Fibroblast of lung (primary cell): Measurements from ENCODE around the gene PPP1R3F.

ENCODE experiments used
- CTCF ChIP-seq, 2 donors: IDR thresholded peaks in 1 of 2; conservative IDR thresholded peaks in 1 of 2; 1 replicate in 1 of 2; 2 replicates in 1 of 2; pipeline ENCODE4 v1.5.1; 2011 to 2012; ENCODE audit warnings: low read length in 2 of 2, control low read depth in 1 of 2, inconsistent platforms in 1 of 2, low read depth in 1 of 2, mild to moderate bottlenecking in 1 of 2
- EZH2 ChIP-seq: IDR thresholded peaks from 2 replicates; pipeline ENCODE4 v1.5.1; 2012; ENCODE audit warnings: low read length, control low read depth, mild to moderate bottlenecking; ENCODE audit errors: missing control alignments

DNA sequence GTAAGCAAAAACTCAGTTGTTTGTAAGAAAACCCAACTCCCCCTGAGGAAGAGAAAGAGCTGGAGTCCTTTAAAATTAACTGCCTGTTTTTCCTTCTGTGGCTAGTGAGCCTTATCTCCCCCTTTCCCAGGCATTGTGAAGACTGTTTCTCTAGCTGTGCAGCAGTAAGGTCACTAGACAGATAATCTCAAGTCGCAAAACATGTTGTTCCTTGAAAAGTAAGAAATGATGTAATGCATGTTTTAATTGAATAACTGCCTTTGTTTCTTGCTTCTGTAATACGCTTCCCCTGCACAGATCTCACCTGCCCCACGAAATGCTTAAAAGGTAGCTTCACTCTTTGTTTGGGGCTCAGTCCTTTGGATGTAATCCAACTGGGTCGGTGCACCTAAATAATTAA, 46.5 kb downstream of the PPP1R3F start:
- TF ChIP-seq CTCF (conservative IDR thresholded peaks at IDR 0.05 in 1 of 2, IDR thresholded peaks at IDR 0.05 in 1 of 2; ENCODE audit: low read depth in 1 of 2, low read length in 2 of 2) (no peak), EZH2 (no peak)
